ENCODE results near the gene DACT2.

Gene DACT2

DNA sequence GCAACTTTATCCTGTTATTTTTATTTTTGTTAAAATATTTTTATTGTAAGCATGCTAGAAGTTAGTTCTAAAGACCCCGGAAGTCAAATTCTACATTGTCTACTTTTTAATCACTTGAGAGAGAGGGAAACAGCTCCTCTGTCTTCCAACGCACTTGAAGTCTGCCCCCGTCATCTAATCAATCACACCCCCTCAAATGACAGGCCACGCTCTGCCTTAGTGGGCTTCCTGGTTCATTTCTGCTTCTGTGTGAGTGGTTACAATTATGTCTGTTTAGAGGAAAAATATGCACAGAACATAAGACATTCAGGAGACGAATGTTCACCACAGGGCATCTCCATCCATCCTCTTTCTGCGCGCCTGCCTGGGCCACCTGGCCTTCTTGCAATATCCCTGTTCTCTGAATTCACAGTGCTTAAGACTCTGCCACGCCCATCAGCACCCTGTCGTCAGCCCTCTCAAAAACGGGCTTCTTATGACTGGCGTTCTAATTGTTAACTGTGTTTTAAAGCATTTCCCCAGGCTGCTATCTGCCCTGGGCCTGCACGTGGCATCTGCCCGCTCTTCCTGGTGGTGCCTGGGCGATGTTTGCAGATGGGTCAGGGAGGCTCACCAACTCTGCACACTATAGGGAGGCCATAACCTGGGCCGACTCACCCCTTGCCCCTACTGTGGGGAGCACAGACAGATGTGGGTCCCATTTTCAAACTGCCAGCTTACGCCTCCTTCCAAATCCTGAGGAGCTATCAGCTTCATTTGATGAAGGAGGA is 15.4 kb downstream of the DACT2 start:
- H3K4me3 ChIP-seq (ENCODE audit: low read depth, low read length), result no peak overlapping the region
- H2AFZ ChIP-seq, result no peak overlapping the region
- no peaks in the 10 kb centered on the region for H3K27me3 ChIP-seq (ENCODE audit: control insufficient read depth, insufficient read depth, low read length)
- no peaks in the 10 kb centered on the region for H3K9me3 ChIP-seq (ENCODE audit: control insufficient read depth, low read length)
- H3K79me2 ChIP-seq, result no peaks in the 10 kb centered on the region
- no peaks in the 10 kb centered on the region for H3K36me3 ChIP-seq (ENCODE audit: control insufficient read depth, insufficient read depth, low read length)
- no peaks in the 10 kb centered on the region for H3K4me1 ChIP-seq
- no peak overlapping the region for H3K27ac ChIP-seq
- no peak overlapping the region for H3K9ac ChIP-seq
- TF ChIP-seq, protein P1, sequence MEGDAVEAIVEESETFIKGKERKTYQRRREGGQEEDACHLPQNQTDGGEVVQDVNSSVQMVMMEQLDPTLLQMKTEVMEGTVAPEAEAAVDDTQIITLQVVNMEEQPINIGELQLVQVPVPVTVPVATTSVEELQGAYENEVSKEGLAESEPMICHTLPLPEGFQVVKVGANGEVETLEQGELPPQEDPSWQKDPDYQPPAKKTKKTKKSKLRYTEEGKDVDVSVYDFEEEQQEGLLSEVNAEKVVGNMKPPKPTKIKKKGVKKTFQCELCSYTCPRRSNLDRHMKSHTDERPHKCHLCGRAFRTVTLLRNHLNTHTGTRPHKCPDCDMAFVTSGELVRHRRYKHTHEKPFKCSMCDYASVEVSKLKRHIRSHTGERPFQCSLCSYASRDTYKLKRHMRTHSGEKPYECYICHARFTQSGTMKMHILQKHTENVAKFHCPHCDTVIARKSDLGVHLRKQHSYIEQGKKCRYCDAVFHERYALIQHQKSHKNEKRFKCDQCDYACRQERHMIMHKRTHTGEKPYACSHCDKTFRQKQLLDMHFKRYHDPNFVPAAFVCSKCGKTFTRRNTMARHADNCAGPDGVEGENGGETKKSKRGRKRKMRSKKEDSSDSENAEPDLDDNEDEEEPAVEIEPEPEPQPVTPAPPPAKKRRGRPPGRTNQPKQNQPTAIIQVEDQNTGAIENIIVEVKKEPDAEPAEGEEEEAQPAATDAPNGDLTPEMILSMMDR (IDR thresholded peaks at IDR 0.05), result no peak
- H3K4me2 ChIP-seq (ENCODE audit: low read length), result no peak overlapping the region

DNA sequence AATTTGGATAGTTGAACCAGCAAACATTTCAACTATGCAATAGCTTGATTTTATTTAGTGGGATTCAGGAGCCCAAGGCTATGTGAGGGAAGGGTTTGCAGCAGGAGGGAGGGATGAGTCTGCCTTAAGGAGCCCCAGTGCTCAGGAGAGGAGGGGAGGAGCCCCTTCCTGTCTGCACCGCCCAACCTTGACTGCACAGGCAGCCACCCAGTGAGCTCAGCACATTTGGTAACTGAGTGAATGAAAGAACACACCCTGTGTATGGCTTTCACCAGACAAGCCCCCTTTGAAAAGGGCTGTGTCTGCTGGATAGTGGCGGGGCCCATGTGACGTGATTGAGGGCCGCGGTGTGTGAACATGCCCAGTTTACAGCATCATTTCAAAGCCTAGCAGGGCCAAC is 17.0 kb downstream of the DACT2 start:
- Histone ChIP-seq H3K4me1 (no peaks in the 10 kb centered on the region), H3K4me3 (ENCODE audit: low read depth, low read length) (no peak overlapping the region), H3K79me2 (no peaks in the 10 kb centered on the region), H3K4me2 (ENCODE audit: low read length) (no peak overlapping the region), H3K36me3 (ENCODE audit: control insufficient read depth, insufficient read depth, low read length) (no peaks in the 10 kb centered on the region), H3K27me3 (ENCODE audit: control insufficient read depth, insufficient read depth, low read length) (no peaks in the 10 kb centered on the region), H3K27ac (no peak overlapping the region), H3K9ac (no peak overlapping the region), H2AFZ (no peak overlapping the region), H3K9me3 (ENCODE audit: control insufficient read depth, low read length) (no peaks in the 10 kb centered on the region)
- TF ChIP-seq, protein P1 (IDR thresholded peaks at IDR 0.05), result no peak

DNA sequence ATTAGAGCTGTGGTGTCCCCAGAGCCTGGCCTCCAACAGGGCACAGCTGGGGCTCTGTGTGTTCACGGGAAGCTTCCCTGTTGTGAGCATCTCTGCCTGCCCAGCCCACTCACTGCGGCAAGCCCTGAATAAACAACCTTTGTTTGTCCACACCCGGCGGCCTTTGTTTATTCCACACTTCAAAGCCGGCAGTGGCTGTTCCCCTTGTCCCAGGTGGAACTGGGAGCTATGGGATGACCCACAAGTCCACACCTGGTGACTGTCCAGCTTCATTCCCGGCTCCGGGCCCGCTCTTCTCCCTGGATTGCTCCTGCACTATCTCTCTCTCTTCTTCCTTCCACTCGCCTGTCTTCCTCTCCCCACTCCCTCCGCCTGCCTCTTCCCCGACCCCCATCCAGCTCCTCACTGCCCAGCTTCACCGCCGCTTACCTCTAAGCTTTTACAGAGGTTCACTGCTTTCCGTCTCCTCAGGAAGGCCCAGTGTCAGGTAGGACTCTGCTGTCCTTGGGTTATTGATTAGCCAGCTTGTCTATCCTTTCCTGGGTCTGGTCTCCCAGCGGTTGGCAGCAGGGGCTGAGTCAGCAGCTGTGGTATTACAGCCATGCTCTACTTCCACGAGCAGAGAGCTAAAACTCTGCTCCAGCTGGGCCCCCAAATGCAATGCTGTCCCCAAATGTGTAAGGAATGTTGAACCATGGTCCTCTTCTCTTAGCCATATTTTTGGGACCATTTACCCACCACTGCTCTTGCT is 17.8 kb downstream of the DACT2 start:
- H3K4me2 ChIP-seq (ENCODE audit: low read length), result no peak overlapping the region
- no peak overlapping the region for H3K27ac ChIP-seq
- H3K27me3 ChIP-seq (ENCODE audit: control insufficient read depth, insufficient read depth, low read length), result no peaks in the 10 kb centered on the region
- H3K4me1 ChIP-seq, result no peaks in the 10 kb centered on the region
- TF ChIP-seq, protein P1 (IDR thresholded peaks at IDR 0.05), result no peak
- no peak overlapping the region for H3K9ac ChIP-seq
- no peaks in the 10 kb centered on the region for H3K9me3 ChIP-seq (ENCODE audit: control insufficient read depth, low read length)
- no peaks in the 10 kb centered on the region for H3K79me2 ChIP-seq
- H3K4me3 ChIP-seq (ENCODE audit: low read depth, low read length), result no peak overlapping the region
- no peaks in the 10 kb centered on the region for H3K36me3 ChIP-seq (ENCODE audit: control insufficient read depth, insufficient read depth, low read length)
- H2AFZ ChIP-seq, result no peak overlapping the region

DNA sequence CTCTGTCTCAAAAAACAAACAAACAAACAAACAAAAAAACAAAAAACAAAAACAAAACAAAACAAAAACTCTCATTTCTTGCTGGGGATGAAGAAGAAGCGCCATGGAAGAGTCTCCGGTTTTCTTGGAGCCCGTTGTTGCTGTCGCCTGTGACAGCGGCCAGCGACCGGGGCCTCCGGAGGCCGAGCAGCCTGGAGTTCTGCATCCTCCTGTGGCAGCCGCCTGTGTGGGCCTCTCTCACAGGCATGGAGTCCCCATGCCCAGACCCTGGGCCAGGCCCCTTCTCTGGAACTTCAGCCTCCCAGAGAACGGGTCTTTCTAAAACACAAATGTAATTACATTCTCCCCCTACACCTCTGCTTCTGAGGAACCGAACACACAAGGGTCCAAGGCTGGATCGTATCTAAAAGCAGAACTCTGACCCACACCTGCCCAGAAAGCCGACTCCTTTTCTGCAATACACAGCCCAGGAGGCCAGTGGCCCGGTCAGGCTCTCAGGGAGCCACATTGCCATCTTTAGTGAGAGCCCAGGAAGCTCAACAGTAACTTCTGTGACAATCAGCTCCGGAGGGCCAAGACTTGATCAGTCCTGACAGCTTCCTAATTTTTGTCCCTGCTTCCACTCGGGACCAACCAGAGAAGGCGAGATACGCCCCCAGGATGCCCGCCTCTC is 18.5 kb downstream of the DACT2 start:
- no peak overlapping the region for H3K4me2 ChIP-seq (ENCODE audit: low read length)
- TF ChIP-seq, protein P1 (IDR thresholded peaks at IDR 0.05), result no peak
- H3K27ac ChIP-seq, result no peak overlapping the region
- H3K9me3 ChIP-seq (ENCODE audit: control insufficient read depth, low read length), result no peaks in the 10 kb centered on the region
- H3K79me2 ChIP-seq, result no peaks in the 10 kb centered on the region
- no peak overlapping the region for H2AFZ ChIP-seq
- no peak overlapping the region for H3K4me3 ChIP-seq (ENCODE audit: low read depth, low read length)
- H3K4me1 ChIP-seq, result no peaks in the 10 kb centered on the region
- H3K27me3 ChIP-seq (ENCODE audit: control insufficient read depth, insufficient read depth, low read length), result no peaks in the 10 kb centered on the region
- H3K36me3 ChIP-seq (ENCODE audit: control insufficient read depth, insufficient read depth, low read length), result no peaks in the 10 kb centered on the region
- no peak overlapping the region for H3K9ac ChIP-seq

All from parathyroid adenoma (tissue), 2 donors.